Measurements from ENCODE around the gene POU6F2.

The POU6F2 gene

GRCh38 chr7:39099146-39099545 is 121.4 kb downstream of the POU6F2 start:
- no peak for TF ChIP-seq CTCF (IDR thresholded peaks at IDR 0.05; ENCODE audit: low read depth, low read length, missing control alignments)
- DNase-seq (ENCODE audit: low read depth), result no peak
- H3K4me3 ChIP-seq (ENCODE audit: low read depth, low read length), result no peak overlapping the region

- H3K4me3 ChIP-seq (ENCODE audit: low read depth, low read length), result no peak overlapping the region
- TF ChIP-seq CTCF (IDR thresholded peaks at IDR 0.05; ENCODE audit: low read depth, low read length, missing control alignments), result no peak
- no peak for DNase-seq (ENCODE audit: low read depth)
These were observed 122.6 kb downstream of the POU6F2 start for GRCh38 chr7:39100270-39100669.

- no peak for DNase-seq (ENCODE audit: low read depth)
- TF ChIP-seq CTCF (IDR thresholded peaks at IDR 0.05; ENCODE audit: low read depth, low read length, missing control alignments), result no peak
- H3K4me3 ChIP-seq (ENCODE audit: low read depth, low read length), result no peak overlapping the region
These were observed 124.5 kb downstream of the POU6F2 start for GRCh38 chr7:39102234-39102633.

- H3K4me3 ChIP-seq (ENCODE audit: low read depth, low read length), result no peak overlapping the region
- no peak for DNase-seq (ENCODE audit: low read depth)
- no peak for TF ChIP-seq CTCF (IDR thresholded peaks at IDR 0.05; ENCODE audit: low read depth, low read length, missing control alignments)
These were observed 128.0 kb downstream of the POU6F2 start for GRCh38 chr7:39105720-39106119.

- H3K4me3 ChIP-seq (ENCODE audit: low read depth, low read length), result no peak overlapping the region
- no peak for TF ChIP-seq CTCF (IDR thresholded peaks at IDR 0.05; ENCODE audit: low read depth, low read length, missing control alignments)
- no peak for DNase-seq (ENCODE audit: low read depth)
These were observed 148.1 kb downstream of the POU6F2 start for GRCh38 chr7:39125846-39126245.

- H3K4me3 ChIP-seq (ENCODE audit: low read depth, low read length), result no peak overlapping the region
- DNase-seq (ENCODE audit: low read depth), result no peak
- TF ChIP-seq CTCF (IDR thresholded peaks at IDR 0.05; ENCODE audit: low read depth, low read length, missing control alignments), result no peak
These were observed 149.3 kb downstream of the POU6F2 start for GRCh38 chr7:39127058-39127457.

GRCh38 chr7:39128287-39128843 is 150.7 kb downstream of the POU6F2 start:
- TF ChIP-seq CTCF (IDR thresholded peaks at IDR 0.05; ENCODE audit: low read depth, low read length, missing control alignments), result no peak
- DNase-seq (ENCODE audit: low read depth), result no peak
- H3K4me3 ChIP-seq (ENCODE audit: low read depth, low read length), result no peak overlapping the region
